Chondrocyte (in vitro differentiated cells): ENCODE measurements around the gene MAD1L1. TPM values are rescaled to one million over a fixed set of nuclear protein-coding genes. Genes with fewer than 3 reads are reported as not detected.

Experiments used
- DNase-seq: peaks from one replicate; pipeline ENCODE4 v3.0.0; 2021; ENCODE audit warnings: mixed read lengths, low spot score
- H3K27ac Mint-ChIP-seq: one replicate; pipeline ENCODE4 v1.8.0; 2021; ENCODE audit warnings: mild to moderate bottlenecking, moderate library complexity, mixed read lengths; ENCODE audit not compliant: unreplicated experiment
- H3K27me3 Mint-ChIP-seq: 2 replicates; pipeline ENCODE4 v1.8.0; 2021; ENCODE audit warnings: low read depth, mixed read lengths
- H3K36me3 Mint-ChIP-seq: 2 replicates; pipeline ENCODE4 v1.8.0; 2021; ENCODE audit warnings: low read depth, mixed read lengths
- H3K4me1 Mint-ChIP-seq: 2 replicates; pipeline ENCODE4 v1.8.0; 2021; ENCODE audit warnings: low read depth, mild to moderate bottlenecking, mixed read lengths
- H3K4me3 Mint-ChIP-seq: one replicate; pipeline ENCODE4 v1.8.0; 2021; ENCODE audit warnings: mild to moderate bottlenecking, moderate library complexity, mixed read lengths; ENCODE audit not compliant: unreplicated experiment
- H3K9me3 Mint-ChIP-seq: 2 replicates; pipeline ENCODE4 v1.8.0; 2021; ENCODE audit warnings: low read depth, mixed read lengths
- CTCF ChIP-seq: fragments of 200-600 bp; sonication (generic); IDR thresholded peaks from 2 replicates; pipeline ENCODE4 v1.5.0; 2021; ENCODE audit warnings: antibody characterized with exemption, mild to moderate bottlenecking, moderate library complexity
- total RNA-seq: library from RNA; stranded (reverse); gene quantifications from 3 replicates; pipeline ENCODE4 v1.2.1, GENCODE V29; 2021

Gene MAD1L1
- total RNA-seq, 1 donor from 2014 or later, result 22.7 TPM

- no peaks in the 10 kb centered on the region for H3K9me3 Mint-ChIP-seq
- H3K27ac Mint-ChIP-seq, result no peak overlapping the region
- DNase-seq, result no peak
- H3K36me3 Mint-ChIP-seq, result peaks cover 20% of the 10 kb centered on the region
- no peaks in the 10 kb centered on the region for H3K27me3 Mint-ChIP-seq
- H3K4me1 Mint-ChIP-seq, result no peaks in the 10 kb centered on the region
- no peak for TF ChIP-seq CTCF
- H3K4me3 Mint-ChIP-seq, result no peak overlapping the region
Observed at GRCh38 chr7:2143450-2143849, 89.3 kb downstream of the MAD1L1 start.

GRCh38 chr7:2142386-2142785, 90.4 kb downstream of the MAD1L1 start:
- no peak overlapping the region for H3K27ac Mint-ChIP-seq
- H3K4me1 Mint-ChIP-seq, result no peaks in the 10 kb centered on the region
- no peaks in the 10 kb centered on the region for H3K27me3 Mint-ChIP-seq
- no peak for TF ChIP-seq CTCF
- H3K36me3 Mint-ChIP-seq, result peaks cover 23% of the 10 kb centered on the region
- no peak for DNase-seq
- no peak overlapping the region for H3K4me3 Mint-ChIP-seq
- no peaks in the 10 kb centered on the region for H3K9me3 Mint-ChIP-seq

- H3K36me3 Mint-ChIP-seq, result peaks cover 24% of the 10 kb centered on the region
- no peak overlapping the region for H3K27ac Mint-ChIP-seq
- no peak overlapping the region for H3K4me3 Mint-ChIP-seq
- TF ChIP-seq CTCF, result no peak
- no peaks in the 10 kb centered on the region for H3K9me3 Mint-ChIP-seq
- DNase-seq, result no peak
- H3K4me1 Mint-ChIP-seq, result no peaks in the 10 kb centered on the region
- no peaks in the 10 kb centered on the region for H3K27me3 Mint-ChIP-seq
Observed at GRCh38 chr7:2141651-2142050, 91.1 kb downstream of the MAD1L1 start.

GRCh38 chr7:2141021-2141410, 91.7 kb downstream of the MAD1L1 start:
- Mint-ChIP-seq H3K4me3 (no peak overlapping the region), H3K27ac (no peak overlapping the region), H3K36me3 (peaks cover 22% of the 10 kb centered on the region), H3K4me1 (no peaks in the 10 kb centered on the region), H3K9me3 (no peaks in the 10 kb centered on the region), H3K27me3 (no peaks in the 10 kb centered on the region)
- TF ChIP-seq CTCF, result no peak
- no peak for DNase-seq

GRCh38 chr7:2140216-2141020, 92.3 kb downstream of the MAD1L1 start:
- TF ChIP-seq CTCF, result no peak
- no peak overlapping the region for H3K27ac Mint-ChIP-seq
- peaks cover 23% of the 10 kb centered on the region for H3K36me3 Mint-ChIP-seq
- H3K4me3 Mint-ChIP-seq, result no peak overlapping the region
- no peak for DNase-seq
- no peaks in the 10 kb centered on the region for H3K9me3 Mint-ChIP-seq
- no peaks in the 10 kb centered on the region for H3K27me3 Mint-ChIP-seq
- H3K4me1 Mint-ChIP-seq, result no peaks in the 10 kb centered on the region
